Tibial artery (tissue), 4 donors: ENCODE data around the gene ANKMY2.

ENCODE experiments used
- DNase-seq, 2 donors: peaks; one replicate each; pipeline ENCODE4 v3.0.0-alpha.2; 2019
- H3K27ac ChIP-seq, 2 donors: fragments of 200-600 bp; sonication (generic) in 1 of 2; 1 replicate in 1 of 2; 2 replicates in 1 of 2; pipeline ENCODE4 v1.5.1; 2018 to 2019; ENCODE audit warnings: mild to moderate bottlenecking in 1 of 2
- H3K27me3 ChIP-seq, 2 donors: fragments of 200-600 bp; sonication (generic) in 1 of 2; one replicate each; pipeline versions ENCODE4 v1.5.1 to v1.6.0; 2016 to 2019
- H3K36me3 ChIP-seq, 3 donors: fragments of 200-600 bp; sonication (generic) in 2 of 3; one replicate each; pipeline ENCODE4 v1.5.1; 2016 to 2019; ENCODE audit warnings: mild to moderate bottlenecking in 2 of 3
- H3K4me1 ChIP-seq, 4 donors: fragments of 200-600 bp; sonication (generic) in 2 of 4; 1 replicate in 3 of 4; 2 replicates in 1 of 4; pipeline ENCODE4 v1.5.1; 2016 to 2019
- H3K4me3 ChIP-seq, 2 donors: fragments of 200-600 bp; sonication (generic) in 1 of 2; 1 replicate in 1 of 2; 2 replicates in 1 of 2; pipeline ENCODE4 v1.5.1; 2018 to 2019; ENCODE audit warnings: mild to moderate bottlenecking in 2 of 2
- H3K9me3 ChIP-seq, 3 donors: fragments of 200-600 bp; sonication (generic) in 1 of 3; one replicate each; pipeline ENCODE4 v1.5.1; 2016 to 2019
- CTCF ChIP-seq, 2 experiments: fragments of 200-600 bp in 1 of 2; fragments of 450-650 bp in 1 of 2; IDR thresholded peaks; one replicate each; pipeline ENCODE4 v1.5.1; 2017 to 2019; ENCODE audit warnings: antibody characterized with exemption in 2 of 2, mild to moderate bottlenecking in 1 of 2, moderate library complexity in 1 of 2
- intact Hi-C: fragments of 100-400 bp; cut with DNase I; formaldehyde crosslinking; loops from one replicate; pipeline ENCODE4 v1.15.0; 2023; ENCODE audit warnings: low total_unique reads

ANKMY2 gene

GRCh38 chr7:16571941-16572340 is 73.6 kb downstream of the ANKMY2 start:
- intact Hi-C loops = no loop called here

GRCh38 chr7:16564909-16565426 is 80.6 kb downstream of the ANKMY2 start:
- H3K36me3 ChIP-seq = no peaks in the 10 kb centered on the region
- H3K27ac ChIP-seq = no peak overlapping the region
- no peaks in the 10 kb centered on the region for H3K9me3 ChIP-seq
- peak; percentile 65 to 73 for TF ChIP-seq CTCF (IDR thresholded peaks at IDR 0.05)
- intact Hi-C loops = loop anchor here (5.0 kb wide), 1 partner anchor 488 kb away; no protein-coding TSS in a partner anchor
- DNase-seq = no peak
- H3K4me3 ChIP-seq = no peak overlapping the region
- no peaks in the 10 kb centered on the region for H3K4me1 ChIP-seq
- H3K27me3 ChIP-seq = no peaks in the 10 kb centered on the region

More at GRCh38 chr7:16571941-16572340, 73.6 kb downstream of the ANKMY2 start:
- Histone ChIP-seq H3K27ac (no peak overlapping the region), H3K4me1 (no peaks in the 10 kb centered on the region), H3K27me3 (no peaks in the 10 kb centered on the region), H3K4me3 (no peak overlapping the region), H3K36me3 (no peaks in the 10 kb centered on the region), H3K9me3 (no peaks in the 10 kb centered on the region)
- no peak for TF ChIP-seq CTCF (IDR thresholded peaks at IDR 0.05)
- no peak for DNase-seq

- no peaks in the 10 kb centered on the region for H3K27me3 ChIP-seq
- intact Hi-C loops = loop anchor here (5.0 kb wide), 1 partner anchor 487 kb away; no protein-coding TSS in a partner anchor
- H3K36me3 ChIP-seq = no peaks in the 10 kb centered on the region
- DNase-seq = no peak
- no peak overlapping the region for H3K4me3 ChIP-seq
- TF ChIP-seq CTCF (IDR thresholded peaks at IDR 0.05) = no peak
- no peaks in the 10 kb centered on the region for H3K4me1 ChIP-seq
- H3K9me3 ChIP-seq = no peaks in the 10 kb centered on the region
- H3K27ac ChIP-seq = no peak overlapping the region
Measured at GRCh38 chr7:16564023-16564380, 81.6 kb downstream of the ANKMY2 start.

- intact Hi-C loops = loop anchor here (5.0 kb wide), 1 partner anchor 486 kb away; no protein-coding TSS in a partner anchor
- no peak overlapping the region for H3K4me3 ChIP-seq
Measured at GRCh38 chr7:16563281-16564022, 82.1 kb downstream of the ANKMY2 start.

GRCh38 chr7:16562456-16563220 is 82.9 kb downstream of the ANKMY2 start:
- Histone ChIP-seq H3K4me3 (no peak overlapping the region), H3K4me1 (no peaks in the 10 kb centered on the region), H3K9me3 (no peaks in the 10 kb centered on the region), H3K27ac (no peak overlapping the region), H3K36me3 (no peaks in the 10 kb centered on the region), H3K27me3 (no peaks in the 10 kb centered on the region)
- intact Hi-C loops = loop anchor here (5.0 kb wide), 1 partner anchor 485 kb away; no protein-coding TSS in a partner anchor
- TF ChIP-seq CTCF (IDR thresholded peaks at IDR 0.05) = no peak
- no peak for DNase-seq

More at GRCh38 chr7:16563281-16564022, 82.1 kb downstream of the ANKMY2 start:
- Histone ChIP-seq H3K27me3 (no peaks in the 10 kb centered on the region), H3K9me3 (no peaks in the 10 kb centered on the region), H3K4me1 (no peaks in the 10 kb centered on the region), H3K36me3 (no peaks in the 10 kb centered on the region), H3K27ac (no peak overlapping the region)
- no peak for TF ChIP-seq CTCF (IDR thresholded peaks at IDR 0.05)
- no peak for DNase-seq
